T-helper 22 cell (primary cell): Measurements from ENCODE around the gene MYCBPAP.
"Not testable (repeated sequence)": the region's sequence is repeated elsewhere in the genome, so short reads cannot be mapped to it uniquely, and the experiment has no call there.

Source experiments
- DNase-seq: peaks from one replicate; pipeline ENCODE4 v3.0.0-alpha.2; 2020; ENCODE audit warnings: low read depth

MYCBPAP gene

DNA sequence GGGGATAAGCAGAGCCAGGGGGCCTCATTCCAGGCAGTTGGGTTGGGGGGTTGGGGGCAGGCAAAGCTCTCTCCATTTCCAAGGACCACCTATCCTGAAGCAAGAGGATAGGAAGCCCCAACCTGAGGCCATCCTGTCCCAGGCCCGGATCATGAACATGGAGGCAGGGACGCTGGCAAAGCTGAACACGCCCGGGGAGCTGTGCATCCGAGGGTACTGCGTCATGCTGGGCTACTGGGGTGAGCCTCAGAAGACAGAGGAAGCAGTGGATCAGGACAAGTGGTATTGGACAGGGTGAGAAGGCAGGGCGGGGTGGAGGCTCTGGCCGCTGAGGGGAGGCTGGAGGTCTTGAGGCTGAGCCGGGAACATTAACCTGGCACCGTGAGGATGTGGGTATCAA lies 36.0 kb upstream of the MYCBPAP start:
- DNase-seq = no peak

DNA sequence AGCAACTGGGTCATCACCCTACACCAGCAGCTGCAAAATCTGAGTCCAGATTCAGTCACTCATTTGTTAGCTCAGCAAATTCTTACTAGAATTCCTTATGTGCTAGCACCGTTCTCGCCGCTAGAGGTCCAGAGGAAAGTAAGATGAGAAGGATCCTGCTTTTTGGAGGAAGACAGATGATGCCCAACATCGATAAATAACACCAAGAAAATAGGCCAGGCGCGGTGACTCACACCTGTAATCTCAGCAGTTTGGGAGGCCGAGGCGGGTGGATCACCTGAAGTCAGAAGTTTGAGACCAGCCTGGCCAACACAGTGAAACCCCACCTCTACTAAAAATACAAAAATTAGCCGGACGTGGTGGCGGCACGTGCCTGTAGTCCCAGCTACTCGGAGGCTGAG lies 35.5 kb upstream of the MYCBPAP start:
- DNase-seq = not testable (repeated sequence)

DNA sequence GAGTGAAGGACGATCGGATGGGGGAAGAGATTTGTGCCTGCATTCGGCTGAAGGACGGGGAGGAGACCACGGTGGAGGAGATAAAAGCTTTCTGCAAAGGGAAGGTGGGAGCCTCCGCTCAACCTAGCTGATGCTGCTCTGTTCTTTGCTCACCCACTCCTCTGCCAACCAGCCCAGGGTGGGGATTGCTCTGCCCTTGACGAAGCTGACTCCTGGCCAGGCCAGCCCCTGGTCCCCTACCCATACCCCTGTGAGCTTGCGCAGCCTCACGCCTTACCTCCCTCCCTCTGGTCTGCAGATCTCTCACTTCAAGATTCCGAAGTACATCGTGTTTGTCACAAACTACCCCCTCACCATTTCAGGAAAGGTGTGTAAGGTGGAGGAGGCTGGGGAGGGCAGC lies 34.3 kb upstream of the MYCBPAP start:
- no peak for DNase-seq

DNA sequence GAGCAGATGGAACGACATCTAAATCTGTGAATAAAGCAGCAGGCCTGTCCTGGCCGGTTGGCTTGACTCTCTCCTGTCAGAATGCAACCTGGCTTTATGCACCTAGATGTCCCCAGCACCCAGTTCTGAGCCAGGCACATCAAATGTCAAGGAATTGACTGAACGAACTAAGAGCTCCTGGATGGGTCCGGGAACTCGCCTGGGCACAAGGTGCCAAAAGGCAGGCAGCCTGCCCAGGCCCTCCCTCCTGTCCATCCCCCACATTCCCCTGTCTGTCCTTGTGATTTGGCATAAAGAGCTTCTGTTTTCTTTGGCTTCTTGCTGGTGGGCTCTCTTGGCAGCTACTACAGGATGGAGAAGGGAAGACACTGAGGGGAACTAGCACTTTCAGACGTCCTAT lies 33.7 kb upstream of the MYCBPAP start:
- no peak for DNase-seq

DNA sequence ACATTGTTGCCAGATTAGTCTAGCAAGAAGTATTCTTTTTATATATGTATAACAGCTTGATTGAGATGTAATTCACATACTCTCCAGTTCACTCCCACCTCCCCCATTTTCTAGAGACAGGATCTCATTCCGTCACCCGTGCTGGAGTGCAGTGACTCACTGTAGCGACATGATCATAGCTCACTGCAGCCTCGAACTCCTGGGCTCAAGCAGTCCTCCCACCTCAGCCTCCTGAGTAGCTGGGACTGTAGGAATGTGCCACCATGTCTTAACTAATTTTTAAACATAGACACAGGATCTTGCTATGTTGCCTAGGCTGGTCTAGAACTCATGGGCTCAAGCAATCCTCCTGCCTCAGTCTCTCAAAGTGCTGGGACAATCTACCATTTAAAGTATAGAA lies 32.9 kb upstream of the MYCBPAP start:
- no peak for DNase-seq

DNA sequence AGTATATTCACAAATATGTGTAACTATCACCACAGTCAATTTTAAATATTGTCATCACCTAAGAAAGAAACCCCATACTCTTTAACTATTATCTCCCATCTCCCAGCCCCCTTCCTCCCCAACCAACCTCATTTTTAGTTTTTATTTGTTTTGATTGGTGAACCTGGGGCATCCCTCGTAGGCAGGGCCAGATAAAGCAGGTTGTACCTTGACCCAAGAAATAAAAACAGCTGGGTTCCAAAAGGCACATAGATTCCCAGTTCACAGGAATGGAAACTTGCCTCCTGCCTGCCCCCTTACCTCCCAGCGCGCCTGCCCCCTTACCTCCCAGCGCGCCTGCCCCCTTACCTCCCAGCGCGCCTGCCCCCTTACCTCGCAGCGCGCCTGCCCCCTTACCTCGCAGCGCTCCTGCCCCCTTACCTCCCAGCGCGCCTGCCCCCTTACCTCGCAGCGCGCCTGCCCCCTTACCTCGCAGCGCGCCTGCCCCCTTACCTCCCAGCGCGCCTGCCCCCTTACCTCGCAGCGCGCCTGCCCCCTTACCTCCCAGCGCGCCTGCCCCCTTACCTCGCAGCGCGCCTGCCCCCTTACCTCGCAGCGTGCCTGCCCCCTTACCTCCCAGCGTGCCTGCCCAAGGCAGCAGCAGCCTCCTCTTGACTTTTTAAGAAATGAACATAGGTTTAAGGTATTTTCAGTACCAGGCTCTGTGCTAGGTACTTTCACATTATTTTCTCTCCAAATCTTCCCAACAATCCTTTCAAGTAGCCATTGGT lies 32.3 kb upstream of the MYCBPAP start:
- not testable (repeated sequence) for DNase-seq

DNA sequence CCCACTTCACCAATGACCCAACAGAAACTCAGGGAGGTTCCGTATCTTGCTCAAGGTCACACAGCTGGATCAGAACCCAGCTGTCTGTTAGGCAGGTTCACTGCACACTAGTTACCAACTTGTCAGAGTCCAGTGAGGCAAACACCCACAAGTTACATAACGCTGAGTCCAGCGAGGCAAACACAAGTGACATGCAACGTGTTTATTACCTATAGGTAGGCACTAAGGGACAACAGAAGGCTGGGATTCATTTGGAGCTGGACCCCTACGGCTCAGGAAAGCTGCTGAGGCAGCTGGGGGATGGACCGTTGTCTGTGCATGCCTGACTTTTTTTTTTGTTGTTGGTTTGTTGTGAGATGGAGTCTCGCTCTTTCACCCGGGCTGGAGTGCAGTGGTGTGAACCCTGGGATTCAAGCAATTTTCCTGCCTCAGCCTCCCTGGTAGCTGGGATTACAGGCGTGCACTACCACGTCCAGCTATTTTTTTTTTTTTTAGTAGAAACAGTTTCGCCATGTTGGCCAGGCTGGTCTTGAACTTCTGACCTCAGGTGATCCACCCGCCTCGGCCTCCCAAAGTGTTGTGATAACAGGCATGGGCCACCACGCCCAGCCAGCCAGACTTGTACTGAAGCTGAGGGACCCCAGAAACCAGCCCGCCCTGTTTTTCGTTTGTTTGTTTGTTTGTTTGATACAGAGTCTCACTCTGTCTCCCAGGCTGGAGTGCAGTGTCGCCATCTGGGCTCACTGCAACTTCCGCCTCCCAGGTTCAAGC lies 31.5 kb upstream of the MYCBPAP start:
- DNase-seq = no peak

DNA sequence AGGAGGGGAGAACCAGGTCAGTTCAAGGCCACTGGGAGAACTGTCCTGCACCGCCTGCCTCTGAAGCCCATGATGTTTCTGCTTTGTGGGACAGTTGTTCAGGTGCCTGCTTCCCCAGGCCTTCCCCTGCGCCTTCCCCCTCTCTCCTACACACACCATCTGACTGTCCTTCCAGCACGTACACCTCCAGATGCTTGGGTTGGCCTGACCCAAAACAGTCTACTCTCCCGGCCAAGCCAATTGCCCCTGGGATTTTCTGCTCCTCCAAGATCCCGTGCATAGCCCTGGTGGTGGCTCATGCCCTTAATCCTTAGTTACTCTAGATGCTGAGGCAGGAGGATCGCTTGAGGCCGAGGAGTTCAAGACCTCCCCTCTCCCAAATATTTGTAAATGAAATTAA lies 30.3 kb upstream of the MYCBPAP start:
- no peak for DNase-seq

DNA sequence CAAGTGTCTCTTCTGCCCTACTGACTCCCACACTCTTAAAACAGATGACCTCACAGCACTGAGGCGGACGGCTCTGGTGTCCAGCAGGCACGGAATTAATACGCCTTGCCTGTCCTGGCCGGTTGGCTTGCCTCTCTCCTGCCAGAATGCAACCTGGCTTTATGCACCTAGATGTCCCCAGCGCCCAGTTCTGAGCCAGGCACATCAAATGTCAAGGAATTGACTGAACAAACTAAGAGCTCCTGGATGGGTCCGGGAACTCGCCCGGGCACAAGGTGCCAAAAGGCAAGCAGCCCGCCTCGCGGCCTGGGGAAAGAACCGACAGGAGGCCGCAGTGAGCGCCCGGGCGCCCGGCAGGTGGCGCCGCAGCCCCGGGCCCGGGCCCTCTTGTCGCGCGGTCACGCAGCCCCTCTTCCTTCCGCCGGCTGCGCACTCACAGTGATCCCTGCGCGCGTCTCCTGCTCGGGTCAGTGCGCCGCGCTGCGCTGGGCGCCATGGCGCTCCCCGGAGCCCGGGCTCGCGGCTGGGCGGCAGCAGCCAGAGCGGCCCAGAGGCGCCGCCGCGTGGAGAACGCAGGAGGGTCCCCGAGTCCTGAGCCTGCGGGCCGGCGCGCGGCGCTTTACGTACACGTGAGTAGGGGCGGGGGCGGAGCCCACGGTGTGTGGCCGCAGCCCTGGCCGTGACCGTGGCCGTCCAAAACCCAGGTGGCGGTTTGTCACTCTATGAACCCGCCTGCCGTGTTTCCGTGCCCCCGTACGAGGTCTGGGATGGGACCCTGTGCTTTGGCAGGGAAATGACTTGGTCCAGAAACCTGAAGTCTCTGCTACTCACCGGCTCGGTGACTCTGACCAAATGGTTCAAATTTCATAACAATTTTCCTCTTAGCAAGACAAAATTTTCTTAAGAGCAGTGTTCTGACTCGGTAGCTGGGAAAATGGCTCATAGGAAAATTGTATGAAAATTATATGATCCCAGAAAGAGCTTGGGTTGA lies 29.6 kb upstream of the MYCBPAP start, which contains the start of gene RSAD1:
Gene RSAD1 (plus strand): TSS at position 470 of the 991 bp plus-strand sequence. CDS start 25 bp downstream, at position 495.
- peak; percentile 70 for DNase-seq

DNA sequence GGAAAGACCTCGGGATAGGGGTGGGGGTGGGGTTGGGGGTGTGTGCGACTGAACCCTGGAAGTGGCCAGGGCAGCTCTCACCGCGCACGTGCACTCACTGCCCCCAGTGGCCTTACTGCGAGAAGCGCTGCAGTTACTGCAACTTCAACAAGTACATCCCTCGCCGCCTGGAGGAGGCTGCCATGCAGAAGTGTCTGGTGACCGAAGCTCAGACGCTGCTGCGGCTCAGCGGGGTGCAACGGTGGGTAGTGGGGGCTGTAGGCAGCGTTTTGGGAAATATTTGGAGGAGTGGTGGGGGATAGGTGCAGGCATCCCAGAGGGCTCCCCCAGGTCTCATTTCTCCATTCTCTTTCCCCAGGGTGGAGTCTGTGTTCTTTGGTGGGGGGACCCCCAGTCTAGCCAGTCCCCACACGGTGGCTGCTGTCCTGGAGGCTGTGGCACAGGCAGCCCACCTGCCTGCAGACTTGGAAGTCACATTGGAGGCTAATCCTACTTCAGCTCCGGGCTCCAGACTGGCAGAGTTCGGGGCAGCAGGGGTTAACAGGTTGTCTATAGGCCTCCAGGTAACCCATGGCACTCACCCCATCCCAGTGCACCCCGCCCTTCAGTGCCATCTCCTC lies 28.6 kb upstream of the MYCBPAP start:
- peak; percentile 42 for DNase-seq

DNA sequence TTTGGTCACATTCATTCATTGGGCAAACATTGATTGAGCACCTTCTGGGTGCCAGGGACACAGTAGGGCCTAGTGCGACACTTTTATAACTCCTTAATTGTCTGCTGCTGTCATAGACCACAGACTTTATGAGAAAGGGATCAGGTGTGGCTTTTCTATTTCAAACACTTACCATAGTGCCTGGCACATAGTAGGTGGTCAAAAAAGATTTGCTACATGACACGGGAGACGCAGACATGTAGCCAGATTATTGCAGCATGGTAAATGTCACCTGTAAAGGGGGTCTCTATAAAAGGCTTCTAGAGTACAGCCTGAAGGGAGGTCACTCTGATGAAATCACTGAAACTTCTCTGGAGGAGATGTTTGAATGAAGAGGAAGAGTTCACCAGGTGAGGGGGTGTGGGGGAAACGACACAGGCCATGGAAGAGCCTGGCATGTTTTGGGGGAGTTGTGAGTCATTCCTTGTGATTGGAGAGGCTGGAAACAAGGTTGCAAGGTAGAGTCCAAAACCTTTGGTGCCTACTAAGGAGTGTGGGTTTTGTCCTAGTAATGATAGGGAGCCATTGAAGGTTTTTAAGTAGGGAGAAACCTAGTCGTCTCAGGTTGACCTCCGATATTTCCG lies 28.0 kb upstream of the MYCBPAP start:
- DNase-seq = no peak

DNA sequence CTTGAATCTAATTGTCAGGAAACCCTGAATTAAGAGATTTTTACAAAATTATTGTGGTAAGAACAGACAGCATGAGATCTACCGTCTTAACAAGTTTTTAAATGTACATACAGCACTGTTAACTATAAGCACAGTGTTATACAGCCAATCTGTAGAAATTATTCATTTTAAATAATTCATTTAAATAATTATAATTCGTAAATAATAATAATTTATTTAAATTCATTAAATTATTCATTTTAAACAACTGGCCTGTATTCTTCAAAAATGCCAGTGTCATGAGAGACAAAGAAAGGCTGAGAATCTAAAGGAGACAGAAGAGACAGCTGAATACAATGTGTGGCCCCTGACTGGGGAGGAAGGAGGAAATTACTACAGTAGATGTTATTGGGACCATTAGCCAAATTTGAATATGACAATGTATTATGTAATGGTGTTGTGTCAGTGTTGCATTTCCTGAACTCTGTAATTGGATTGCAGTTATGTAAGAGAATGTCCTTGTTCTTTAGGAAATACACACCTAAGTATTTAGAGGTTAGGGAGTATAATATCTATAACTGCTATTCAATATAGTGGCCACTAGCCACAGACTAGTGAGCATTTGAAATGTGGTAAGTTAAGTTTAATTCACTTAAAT lies 27.3 kb upstream of the MYCBPAP start:
- DNase-seq = no peak

DNA sequence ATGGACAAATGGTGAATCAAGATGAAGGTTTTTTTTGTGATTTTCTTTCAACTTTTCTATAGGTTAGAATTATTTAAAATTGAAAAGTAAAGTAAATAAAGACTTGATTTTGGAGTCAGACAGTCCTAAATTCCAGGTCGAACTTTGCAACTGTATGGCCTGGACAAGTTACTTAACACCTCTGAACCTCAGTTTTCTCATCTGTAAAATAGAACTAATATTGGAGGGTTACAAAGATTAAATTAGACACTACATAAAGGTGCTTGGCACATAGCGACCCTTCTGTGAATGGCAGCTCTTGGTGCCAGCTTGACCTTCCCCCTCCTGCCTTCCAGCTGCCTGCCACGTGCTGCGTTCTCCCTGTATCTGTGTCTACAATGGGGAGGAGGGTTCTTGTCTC lies 26.6 kb upstream of the MYCBPAP start:
- DNase-seq = no peak

DNA sequence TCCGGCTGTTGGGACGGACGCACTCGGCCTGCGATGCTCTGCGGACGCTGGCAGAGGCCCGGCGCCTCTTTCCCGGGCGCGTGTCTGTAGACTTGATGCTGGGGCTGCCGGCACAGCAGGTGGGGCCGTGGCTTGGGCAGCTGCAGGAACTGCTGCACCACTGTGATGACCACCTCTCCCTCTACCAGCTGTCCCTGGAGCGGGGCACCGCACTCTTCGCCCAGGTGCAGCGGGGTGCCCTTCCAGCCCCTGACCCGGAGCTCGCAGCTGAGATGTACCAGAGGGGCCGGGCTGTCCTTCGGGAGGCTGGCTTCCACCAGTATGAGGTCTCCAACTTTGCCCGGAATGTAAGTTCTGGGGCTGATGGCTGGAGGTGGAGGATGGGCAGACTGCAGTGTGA lies 26.1 kb upstream of the MYCBPAP start:
- DNase-seq = no peak

DNA sequence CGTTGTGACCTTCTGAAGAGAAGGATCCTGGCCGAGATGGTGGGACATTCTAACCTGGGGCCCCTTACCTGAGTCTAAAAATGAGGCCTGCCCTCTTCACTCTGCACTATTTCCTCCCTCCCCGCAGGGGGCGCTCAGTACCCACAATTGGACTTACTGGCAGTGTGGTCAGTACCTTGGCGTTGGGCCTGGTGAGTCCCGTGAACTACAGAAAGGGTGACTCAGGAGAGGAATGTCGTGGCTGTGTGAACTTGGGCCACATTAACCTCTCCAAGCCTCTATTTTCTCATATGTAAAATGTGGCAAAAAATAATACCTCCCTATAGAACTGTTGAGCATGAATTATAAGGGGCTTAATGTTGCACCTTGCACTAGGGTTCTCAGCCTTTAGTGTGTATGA lies 25.7 kb upstream of the MYCBPAP start:
- DNase-seq = peak; percentile 41

DNA sequence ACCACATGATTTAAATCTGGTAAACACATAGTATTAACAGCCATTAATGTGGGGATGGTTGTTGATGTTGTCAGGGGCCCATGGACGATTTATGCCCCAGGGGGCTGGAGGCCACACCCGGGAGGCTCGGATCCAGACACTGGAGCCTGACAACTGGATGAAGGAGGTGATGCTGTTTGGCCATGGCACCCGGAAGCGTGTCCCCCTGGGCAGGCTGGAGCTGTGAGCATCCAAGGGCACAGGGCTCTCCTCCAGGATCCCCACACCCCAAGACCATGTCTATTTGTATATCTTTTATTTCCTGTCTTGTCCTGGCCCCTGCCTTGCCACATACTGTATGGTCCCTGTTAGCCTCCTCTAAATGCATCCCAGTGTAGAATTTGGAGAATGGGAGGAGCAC lies 25.0 kb upstream of the MYCBPAP start:
- no peak for DNase-seq

DNA sequence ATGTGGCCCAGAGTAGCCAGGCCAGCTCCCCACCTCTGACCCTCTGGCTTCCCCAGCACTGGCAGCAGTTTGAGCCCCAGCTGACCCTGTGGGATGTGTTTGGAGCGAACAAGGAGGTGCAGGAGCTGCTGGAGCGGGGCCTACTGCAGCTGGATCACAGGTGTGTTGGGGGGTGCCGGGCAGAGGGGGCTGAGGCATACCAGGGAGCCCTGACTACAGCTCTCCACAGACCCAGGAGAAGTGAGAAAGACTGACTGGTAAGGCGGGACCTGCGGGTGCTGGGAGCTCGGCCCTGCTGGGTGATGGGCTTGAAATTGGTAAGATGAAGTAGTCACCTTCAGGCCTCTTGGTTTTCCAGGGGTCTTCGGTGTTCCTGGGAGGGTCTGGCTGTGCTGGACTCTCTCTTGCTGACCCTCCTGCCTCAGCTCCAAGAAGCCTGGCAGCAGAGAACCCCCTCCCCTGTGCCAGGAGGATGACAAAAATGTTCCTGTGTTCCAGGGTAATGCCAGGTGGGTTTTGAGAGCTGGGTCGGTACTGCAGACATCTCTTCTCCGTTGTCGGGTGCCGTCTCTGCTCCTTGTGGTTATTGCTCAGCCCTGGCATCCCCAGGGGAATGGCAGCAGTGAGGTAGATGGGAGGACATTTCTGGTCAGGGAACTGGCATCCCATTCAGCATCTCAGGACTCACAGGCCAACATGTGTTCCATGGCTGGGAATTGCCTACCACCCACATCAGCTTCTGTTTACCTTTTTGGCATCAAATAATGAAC lies 23.7 kb upstream of the MYCBPAP start:
- no peak for DNase-seq

DNA sequence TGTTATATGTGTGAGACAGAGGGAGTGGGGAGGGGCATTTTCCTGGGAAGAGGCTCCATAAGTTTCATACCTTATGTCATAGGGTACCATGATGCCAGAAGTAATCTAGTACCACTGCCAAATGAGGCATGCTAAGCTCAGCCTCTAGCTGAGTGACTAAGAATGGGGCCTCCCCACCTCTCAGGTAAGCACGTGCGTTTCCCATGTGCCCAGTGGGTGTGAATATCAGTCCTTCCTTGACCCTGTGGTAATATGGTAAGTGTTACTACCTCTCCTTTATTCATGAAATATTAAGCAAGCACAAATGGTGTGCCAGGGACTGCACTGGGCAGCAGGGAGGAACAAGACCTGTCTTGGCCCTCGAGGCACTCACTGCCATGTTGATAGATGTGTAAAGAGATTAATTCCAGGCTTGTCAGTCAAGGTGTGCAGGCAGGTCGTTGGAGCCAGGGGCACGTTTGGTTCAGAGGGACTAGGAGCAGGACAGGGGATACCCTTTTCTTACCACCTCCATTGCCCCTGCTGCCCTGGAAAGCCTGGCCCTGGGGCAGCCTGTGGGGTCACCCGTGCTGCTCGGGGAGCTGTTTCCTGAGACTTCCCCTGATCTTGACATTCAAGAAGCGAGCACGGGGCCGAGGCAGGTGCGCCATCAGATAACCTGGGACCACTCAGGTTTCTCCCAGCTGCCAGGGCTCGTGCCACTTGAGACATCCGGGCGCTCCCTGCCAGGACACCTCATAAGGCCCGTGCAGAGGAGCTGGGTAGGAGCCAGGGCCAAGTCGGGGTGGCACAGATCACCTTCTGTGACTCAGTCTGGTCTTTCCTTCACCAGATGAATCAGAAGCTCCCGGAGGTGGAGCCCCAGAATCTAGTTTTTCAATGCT lies 20.8 kb upstream of the MYCBPAP start:
- no peak for DNase-seq

DNA sequence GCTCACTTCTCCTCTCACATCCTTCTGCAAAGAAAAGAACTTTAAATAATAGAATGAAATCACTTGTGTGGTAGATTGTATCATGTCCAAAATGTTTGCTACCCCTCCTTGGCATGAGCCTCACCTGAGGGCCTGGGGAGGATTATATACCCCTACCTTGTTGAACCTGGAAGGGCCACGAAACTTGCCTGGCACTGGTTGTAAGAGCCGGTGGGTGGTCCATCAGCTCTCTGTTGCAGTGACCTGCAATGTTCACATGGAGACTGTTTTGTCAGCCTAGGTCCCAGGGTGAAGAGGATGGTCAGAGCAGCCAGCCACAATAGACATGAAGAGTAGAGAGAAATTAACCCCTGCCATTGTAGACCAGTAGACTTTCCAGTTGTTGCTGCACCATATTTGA lies 19.4 kb upstream of the MYCBPAP start:
- no peak for DNase-seq
